Loucy (cell line): ENCODE measurements around the gene CPSF4.
"Not testable (repeated sequence)": the region's sequence is repeated elsewhere in the genome, so short reads cannot be mapped to it uniquely, and the experiment has no call there.

Experiments used
- EZH2phosphoT487 ChIP-seq: fragments of 200-600 bp; IDR thresholded peaks from 2 replicates; pipeline ENCODE4 v1.6.1; 2018; ENCODE audit warnings: antibody characterized with exemption, mild to moderate bottlenecking, moderate library complexity, borderline replicate concordance
- TF ChIP-seq, protein P1 (sequence below): fragments of 200-600 bp; sonication (generic); conservative IDR thresholded peaks from 2 replicates; pipeline ENCODE4 v1.5.1; 2014; ENCODE audit warnings: mild to moderate bottlenecking, antibody characterized with exemption, low read length

DNA sequence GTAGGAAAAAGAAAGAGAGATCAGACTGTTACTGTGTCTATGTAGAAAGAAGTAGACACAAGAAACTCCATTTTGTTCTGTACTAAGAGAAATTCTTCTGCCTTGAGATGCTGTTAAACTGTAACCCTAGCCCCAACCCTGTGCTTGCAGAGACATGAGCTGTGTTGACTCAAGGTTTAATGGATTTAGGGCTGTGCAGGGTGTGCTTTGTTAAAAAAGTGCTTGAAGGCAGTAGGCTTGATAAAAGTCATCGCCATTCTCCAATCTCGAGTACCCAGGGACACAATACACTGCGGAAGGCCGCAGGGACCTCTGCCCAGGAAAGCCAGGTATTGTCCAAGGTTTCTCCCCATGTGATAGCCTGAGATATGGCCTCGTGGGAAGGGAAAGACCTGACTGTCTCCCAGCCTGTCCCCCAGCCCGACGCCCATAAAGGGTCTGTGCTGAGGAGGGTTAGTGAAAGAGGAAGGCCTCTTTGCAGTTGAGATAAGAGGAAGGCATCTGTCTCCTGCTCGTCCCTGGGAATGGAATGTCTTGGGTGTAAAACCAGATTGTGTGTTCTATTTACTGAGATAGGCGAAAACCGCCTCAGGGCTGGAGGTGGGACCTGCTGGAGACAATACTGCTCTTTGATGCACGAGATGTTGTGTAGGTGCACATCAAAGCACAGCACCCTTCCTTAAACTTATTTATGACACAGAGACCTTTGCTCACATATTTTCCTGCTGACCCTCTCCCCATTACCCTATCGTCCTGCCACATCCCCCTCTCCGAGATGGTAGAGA, 6.8 kb upstream of the CPSF4 start:
- TF ChIP-seq, protein P1, sequence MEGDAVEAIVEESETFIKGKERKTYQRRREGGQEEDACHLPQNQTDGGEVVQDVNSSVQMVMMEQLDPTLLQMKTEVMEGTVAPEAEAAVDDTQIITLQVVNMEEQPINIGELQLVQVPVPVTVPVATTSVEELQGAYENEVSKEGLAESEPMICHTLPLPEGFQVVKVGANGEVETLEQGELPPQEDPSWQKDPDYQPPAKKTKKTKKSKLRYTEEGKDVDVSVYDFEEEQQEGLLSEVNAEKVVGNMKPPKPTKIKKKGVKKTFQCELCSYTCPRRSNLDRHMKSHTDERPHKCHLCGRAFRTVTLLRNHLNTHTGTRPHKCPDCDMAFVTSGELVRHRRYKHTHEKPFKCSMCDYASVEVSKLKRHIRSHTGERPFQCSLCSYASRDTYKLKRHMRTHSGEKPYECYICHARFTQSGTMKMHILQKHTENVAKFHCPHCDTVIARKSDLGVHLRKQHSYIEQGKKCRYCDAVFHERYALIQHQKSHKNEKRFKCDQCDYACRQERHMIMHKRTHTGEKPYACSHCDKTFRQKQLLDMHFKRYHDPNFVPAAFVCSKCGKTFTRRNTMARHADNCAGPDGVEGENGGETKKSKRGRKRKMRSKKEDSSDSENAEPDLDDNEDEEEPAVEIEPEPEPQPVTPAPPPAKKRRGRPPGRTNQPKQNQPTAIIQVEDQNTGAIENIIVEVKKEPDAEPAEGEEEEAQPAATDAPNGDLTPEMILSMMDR, result not testable (repeated sequence)
- TF ChIP-seq EZH2phosphoT487, result not testable (repeated sequence)
